Stimulated activated CD4-positive, alpha-beta T cell treated with anti-CD3 and anti-CD28 coated beads, Interleukin-4, amount 100 ng/mL, for 1 hour (primary cell): ENCODE measurements around the gene SIK2.
"Not testable (repeated sequence)": the region's sequence is repeated elsewhere in the genome, so short reads cannot be mapped to it uniquely, and the experiment has no call there.

Experiments
- DNase-seq: peaks from one replicate; pipeline ENCODE4 v3.0.0-alpha.2; 2020

The SIK2 gene

GRCh38 chr11:111629499-111629898, 27.2 kb downstream of the SIK2 start:
- DNase-seq, result no peak

- DNase-seq, result no peak
Measured at GRCh38 chr11:111631024-111631665, 28.9 kb downstream of the SIK2 start.

DNA sequence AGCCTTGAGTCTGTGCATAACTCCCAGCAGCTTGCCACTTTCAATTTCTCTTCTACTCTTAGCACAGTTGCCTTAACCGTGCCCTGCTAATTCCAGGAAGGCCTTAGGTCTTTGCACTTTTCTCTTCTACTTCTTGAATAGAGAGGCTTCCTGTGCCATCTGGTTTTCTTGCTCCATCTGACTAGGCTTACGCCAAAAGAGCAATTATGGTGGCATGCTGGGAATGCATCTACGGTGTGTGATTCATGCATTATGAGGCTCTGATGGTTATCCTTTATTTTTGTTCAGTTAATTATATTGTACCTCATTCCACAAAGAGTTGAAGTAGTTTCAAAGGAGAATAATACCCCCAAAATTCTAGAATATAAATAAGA, 29.4 kb downstream of the SIK2 start:
- no peak for DNase-seq

DNA sequence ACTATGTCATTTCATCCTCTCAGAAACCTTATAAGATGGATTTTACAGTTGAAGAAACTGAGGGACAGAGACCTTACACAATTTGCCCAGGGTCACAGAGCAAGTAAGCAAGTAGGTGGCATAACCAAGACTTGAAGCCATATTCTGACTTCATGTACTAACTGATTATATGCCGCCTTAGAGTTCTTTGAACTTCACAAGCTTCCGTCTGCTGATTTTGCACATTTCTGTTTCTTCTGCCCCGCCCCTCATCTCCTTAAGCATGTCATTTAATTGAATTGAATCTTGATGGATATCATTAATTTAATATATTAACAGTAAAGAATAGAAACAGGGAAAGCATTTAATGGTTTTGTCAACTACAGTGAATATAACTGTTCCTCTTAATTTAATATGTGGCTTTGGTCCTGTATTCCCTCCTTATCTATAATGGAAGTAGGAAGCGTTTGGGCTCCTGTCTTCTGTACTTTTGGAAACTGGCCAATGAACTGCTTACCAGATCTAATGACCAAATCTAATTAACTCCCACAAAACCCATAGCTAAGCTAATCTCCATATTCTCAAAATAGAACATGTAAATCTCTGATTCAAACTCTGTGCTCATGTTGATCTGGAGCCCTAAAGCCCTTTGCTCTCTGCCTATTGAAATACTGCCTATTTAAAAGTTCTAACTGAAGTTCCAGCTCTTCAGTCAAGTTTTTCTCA, 30.4 kb downstream of the SIK2 start:
- DNase-seq, result no peak

DNA sequence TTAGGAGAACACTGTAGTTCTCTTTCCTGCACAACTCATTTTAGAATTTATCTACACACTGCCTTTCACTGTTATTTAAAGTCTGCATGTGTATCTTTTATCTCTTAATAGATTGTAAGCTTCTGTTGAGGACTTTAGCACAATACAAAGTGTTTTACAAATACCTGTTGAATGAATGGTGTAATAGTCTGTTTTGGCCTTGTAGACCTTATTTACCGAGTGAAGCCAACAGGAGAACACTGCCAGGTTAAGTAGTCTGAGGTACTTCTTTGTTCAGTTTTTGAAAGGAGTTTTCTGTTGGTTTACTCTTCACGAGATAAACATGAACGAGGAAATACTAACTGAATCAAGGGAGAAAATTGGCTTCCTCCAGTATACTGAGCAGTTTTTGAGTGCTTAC, 31.0 kb downstream of the SIK2 start:
- DNase-seq, result no peak

- no peak for DNase-seq
Measured at GRCh38 chr11:111633756-111634362, 31.6 kb downstream of the SIK2 start.

GRCh38 chr11:111634981-111635705, 32.9 kb downstream of the SIK2 start:
- no peak for DNase-seq

GRCh38 chr11:111635706-111636045, 33.4 kb downstream of the SIK2 start:
- DNase-seq, result no peak

DNA sequence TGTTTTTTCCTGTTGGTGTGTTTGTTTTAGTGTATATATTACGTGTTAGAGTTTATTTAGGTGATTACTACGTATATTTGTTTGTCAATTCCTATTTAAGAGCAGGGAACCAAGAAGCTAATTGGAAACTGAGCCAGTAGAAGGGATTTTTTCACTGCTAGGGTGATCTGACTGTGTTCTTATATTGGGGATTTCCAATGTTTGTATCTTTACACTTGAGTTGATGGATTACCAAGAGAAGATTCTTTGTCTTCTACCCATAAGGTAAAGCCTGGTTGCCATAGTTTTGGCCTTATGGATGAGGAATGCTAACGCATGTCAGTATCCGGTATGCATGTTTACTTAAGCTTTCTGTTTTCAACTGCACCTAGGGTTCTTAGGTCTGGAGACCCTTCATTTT, 35.6 kb downstream of the SIK2 start:
- DNase-seq, result no peak

GRCh38 chr11:111639226-111639925, 37.1 kb downstream of the SIK2 start:
- DNase-seq, result no peak

DNA sequence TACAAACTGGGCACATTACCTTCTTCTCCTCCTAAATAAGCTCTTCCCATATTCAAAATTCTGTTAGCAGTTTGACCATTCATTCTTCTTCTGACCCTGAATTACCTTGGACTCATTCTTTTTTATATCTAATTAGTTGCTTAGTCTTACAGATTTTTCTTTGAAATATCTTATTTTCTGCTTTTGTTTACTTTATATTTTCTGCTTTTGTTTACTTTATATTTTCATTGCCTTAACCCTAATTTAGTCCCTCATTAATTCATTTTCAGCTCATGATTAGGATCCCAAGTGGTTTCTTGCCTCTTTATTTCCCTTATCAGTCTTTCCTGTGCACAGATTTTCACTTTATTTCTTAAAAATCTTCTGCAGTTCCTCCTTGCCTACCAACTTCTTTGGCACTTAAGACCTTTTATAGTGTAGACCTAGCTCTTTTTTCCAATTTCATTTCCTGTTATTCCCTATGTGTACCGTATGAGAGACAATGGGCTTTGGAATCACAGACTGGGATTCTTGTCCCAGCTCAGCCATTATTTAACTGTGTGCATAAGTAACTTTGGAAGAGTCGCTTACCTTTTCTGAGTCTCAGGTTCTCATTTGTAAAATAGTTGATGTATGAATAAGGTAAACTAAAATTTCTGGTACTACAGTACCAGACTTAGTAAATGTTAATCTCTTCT, 39.2 kb downstream of the SIK2 start:
- DNase-seq, result no peak

- no peak for DNase-seq
Measured at GRCh38 chr11:111642542-111642941, 40.3 kb downstream of the SIK2 start.

- no peak for DNase-seq
Measured at GRCh38 chr11:111644922-111645321, 42.7 kb downstream of the SIK2 start.

DNA sequence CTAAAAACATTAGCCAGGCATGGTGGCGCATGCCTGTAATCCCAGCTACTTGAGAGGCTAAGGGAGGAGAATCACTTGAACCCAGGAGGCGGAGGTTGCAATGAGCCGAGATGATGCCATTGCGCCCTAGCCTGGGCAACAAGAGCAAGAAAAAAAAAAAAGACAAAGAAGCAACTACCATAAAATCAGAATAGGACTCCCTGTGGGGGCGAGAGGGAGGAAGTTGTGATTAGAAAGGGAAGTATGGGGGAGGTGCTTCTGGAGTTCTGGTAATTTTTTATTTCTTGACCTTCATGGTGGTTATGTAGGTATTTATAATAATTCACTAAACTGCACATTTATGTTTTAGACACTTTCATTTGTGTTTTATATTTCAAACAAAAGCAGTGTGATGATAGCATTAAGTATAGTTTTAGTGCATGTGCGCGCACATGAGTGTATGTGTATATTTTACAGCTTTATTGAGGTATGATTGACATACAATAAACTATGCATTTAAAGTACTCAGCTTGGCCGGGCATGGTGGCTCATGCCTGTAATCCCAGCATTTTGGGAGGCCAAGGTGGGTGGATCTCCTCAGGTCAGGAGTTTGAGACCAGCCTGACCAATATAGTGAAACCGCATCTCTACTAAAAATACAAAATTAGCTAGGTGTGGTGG, 43.5 kb downstream of the SIK2 start:
- DNase-seq, result no peak

DNA sequence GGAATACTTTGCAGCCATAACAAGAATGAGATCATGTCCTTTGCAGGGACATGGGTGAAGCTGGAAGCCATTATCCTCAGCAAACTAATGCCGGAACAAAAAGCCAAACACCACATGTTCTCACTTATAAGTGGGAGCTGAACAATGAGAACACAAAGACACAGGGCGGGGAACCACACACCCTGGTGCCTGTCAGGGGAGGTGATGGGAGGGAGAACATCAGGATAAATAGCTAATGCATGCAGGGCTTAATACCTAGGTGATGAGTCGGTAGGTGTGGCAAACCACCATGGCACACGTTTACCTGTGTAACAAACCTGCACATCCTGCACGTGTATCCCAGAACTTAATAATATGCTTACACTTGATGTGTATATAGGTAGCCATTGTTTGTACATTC, 49.1 kb downstream of the SIK2 start:
- DNase-seq, result not testable (repeated sequence)

DNA sequence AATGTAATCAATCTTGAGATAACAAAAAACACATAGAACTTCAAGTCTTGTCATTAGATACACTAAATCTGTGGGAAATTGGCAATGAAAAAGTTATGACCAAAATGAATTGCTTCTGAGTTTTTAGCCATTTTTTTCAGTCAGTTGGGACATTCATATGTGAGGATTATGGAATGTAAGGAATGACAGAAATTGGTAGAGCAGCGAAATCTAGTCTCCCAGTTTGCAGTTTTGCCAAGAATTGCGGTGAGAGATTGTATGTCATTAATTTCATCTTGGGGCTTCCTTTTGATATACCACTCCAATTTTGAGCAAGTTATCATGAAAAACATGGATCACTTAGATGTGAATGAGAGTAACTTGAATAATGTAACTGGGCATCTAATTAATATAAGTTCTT, 49.9 kb downstream of the SIK2 start:
- no peak for DNase-seq

GRCh38 chr11:111654601-111655000, 52.4 kb downstream of the SIK2 start:
- DNase-seq, result no peak

DNA sequence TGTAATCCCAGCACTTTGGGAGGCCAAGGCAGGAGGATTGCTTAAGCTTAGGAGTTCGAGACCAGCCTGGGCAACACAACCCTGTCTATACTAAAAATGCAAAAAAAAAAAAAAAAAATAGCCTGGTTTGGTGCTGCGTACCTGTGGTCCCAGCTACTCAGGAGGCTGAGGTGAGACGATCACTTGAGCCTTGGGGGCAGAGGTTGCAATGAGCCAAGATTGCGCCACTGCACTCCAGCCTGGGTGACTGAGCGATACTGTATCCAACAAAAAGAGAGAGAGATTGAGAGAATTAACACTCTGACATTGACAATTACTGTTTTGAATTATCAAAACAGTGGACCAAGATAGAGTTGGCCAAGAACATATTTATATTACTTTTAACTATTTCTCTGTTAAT, 53.7 kb downstream of the SIK2 start:
- no peak for DNase-seq

DNA sequence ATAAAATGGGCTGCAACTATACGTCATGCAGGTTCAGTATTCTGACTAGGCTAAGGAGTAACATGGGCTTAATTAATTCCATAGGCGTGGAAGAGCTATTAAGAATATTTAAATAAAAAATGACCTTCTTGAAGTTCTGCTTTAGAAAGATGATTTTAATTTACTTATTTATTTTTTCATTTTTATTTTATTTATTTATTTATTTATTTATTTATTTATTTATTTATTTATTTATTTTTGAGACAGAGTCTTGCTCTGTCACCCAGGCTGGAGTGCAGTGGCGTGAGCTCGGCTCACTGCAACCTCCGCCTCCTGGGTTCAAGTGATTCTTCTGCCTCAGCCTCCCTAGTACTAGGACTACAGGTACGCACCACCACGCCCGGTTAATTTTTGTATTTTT, 55.7 kb downstream of the SIK2 start:
- not testable (repeated sequence) for DNase-seq

DNA sequence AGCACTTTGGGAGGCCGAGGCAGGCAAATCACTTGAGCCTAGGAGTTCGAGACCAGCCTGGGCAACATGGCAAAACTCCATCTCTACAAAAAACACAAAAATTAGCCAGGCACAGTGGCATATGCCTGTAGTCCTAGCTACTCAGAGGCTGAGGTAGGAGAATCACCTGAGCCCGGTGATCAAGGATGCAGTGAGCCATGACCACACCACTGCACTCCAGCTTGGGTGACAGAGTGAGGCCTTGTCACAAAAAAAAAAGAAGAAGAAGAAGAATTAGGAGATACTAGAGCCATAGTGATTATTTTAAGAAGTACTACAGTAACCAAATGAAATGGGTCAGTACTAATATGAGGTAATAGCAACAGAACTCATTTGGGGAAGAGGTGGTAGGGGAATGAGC, 56.2 kb downstream of the SIK2 start:
- not testable (repeated sequence) for DNase-seq

- DNase-seq, result no peak
Measured at GRCh38 chr11:111659201-111660115, 57.2 kb downstream of the SIK2 start.
